Kidney epithelial cell (primary cell): Measurements from ENCODE around the gene HEYL. TPM values are rescaled to one million over a fixed set of nuclear protein-coding genes. Genes with fewer than 3 reads are reported as not detected.

ENCODE experiments used
- DNase-seq: peaks from one replicate; pipeline ENCODE4 v3.0.0-alpha.2; 2010; ENCODE audit warnings: low read depth
- H3K27me3 ChIP-seq: 2 replicates; pipeline ENCODE4 v1.6.0; 2011; ENCODE audit warnings: low read length; ENCODE audit not compliant: control insufficient read depth, insufficient read depth
- H3K36me3 ChIP-seq: 2 replicates; pipeline ENCODE4 v1.5.1; 2011; ENCODE audit warnings: low read length; ENCODE audit not compliant: control insufficient read depth, insufficient read depth
- H3K4me3 ChIP-seq: 2 replicates; pipeline ENCODE4 v1.5.1; 2011; ENCODE audit warnings: low read depth, mild to moderate bottlenecking, control low read depth, low read length
- total RNA-seq: library from RNA; depleted of rRNA; stranded (reverse); fragments of >200 nt; gene quantifications from 2 replicates; pipeline ENCODE4 v1.2.3, GENCODE V29; 2015
- TF ChIP-seq, protein P1 (sequence below): IDR thresholded peaks from 2 replicates; pipeline ENCODE4 v1.5.1; 2011; ENCODE audit warnings: mild to moderate bottlenecking, moderate library complexity, low read length, control low read depth, inconsistent platforms; ENCODE audit not compliant: insufficient read depth, poor library complexity, severe bottlenecking

The HEYL gene
- total RNA-seq, 1 donor from 2014 or later = 4.8 TPM

- TF ChIP-seq, protein P1, sequence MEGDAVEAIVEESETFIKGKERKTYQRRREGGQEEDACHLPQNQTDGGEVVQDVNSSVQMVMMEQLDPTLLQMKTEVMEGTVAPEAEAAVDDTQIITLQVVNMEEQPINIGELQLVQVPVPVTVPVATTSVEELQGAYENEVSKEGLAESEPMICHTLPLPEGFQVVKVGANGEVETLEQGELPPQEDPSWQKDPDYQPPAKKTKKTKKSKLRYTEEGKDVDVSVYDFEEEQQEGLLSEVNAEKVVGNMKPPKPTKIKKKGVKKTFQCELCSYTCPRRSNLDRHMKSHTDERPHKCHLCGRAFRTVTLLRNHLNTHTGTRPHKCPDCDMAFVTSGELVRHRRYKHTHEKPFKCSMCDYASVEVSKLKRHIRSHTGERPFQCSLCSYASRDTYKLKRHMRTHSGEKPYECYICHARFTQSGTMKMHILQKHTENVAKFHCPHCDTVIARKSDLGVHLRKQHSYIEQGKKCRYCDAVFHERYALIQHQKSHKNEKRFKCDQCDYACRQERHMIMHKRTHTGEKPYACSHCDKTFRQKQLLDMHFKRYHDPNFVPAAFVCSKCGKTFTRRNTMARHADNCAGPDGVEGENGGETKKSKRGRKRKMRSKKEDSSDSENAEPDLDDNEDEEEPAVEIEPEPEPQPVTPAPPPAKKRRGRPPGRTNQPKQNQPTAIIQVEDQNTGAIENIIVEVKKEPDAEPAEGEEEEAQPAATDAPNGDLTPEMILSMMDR = no peak
- DNase-seq = no peak
- peaks cover 55% of the 10 kb centered on the region for H3K27me3 ChIP-seq
- H3K36me3 ChIP-seq = no peaks in the 10 kb centered on the region
- H3K4me3 ChIP-seq = peak overlapping the region; percentile 18
Observed at GRCh38 chr1:39671433-39671792, 32.0 kb upstream of the HEYL start.

- Histone ChIP-seq H3K36me3 (no peaks in the 10 kb centered on the region), H3K27me3 (peaks cover 61% of the 10 kb centered on the region), H3K4me3 (no peak overlapping the region)
- DNase-seq = no peak
- TF ChIP-seq, protein P1 = no peak
Observed at GRCh38 chr1:39670689-39671088, 31.2 kb upstream of the HEYL start.

DNA sequence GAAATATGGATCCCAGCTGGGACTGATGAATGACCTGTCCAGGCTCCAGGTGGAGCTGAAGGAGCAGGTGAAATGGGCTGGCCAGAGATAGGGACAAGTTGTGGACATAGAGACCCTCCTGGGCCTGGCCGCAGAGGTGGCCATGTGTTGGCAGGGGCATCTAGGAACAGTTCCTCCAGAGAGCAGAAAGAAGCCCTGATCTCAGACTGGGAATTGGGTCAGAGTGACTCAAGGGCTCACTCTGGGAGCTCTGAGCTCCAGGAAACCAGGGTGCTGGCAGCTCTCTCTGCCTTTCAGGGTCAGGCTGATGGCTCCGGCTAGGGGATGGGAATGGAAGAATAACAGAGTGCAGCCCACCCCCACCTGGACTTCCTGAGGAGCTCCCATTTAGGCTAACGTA lies 29.5 kb upstream of the HEYL start:
- no peaks in the 10 kb centered on the region for H3K36me3 ChIP-seq
- no peak for DNase-seq
- H3K4me3 ChIP-seq = no peak overlapping the region
- TF ChIP-seq, protein P1 = no peak
- H3K27me3 ChIP-seq = peaks cover 59% of the 10 kb centered on the region

GRCh38 chr1:39668111-39668510 lies 28.7 kb upstream of the HEYL start:
- Histone ChIP-seq H3K4me3 (no peak overlapping the region), H3K36me3 (no peaks in the 10 kb centered on the region), H3K27me3 (peaks cover 55% of the 10 kb centered on the region)
- DNase-seq = no peak
- TF ChIP-seq, protein P1 = no peak

DNA sequence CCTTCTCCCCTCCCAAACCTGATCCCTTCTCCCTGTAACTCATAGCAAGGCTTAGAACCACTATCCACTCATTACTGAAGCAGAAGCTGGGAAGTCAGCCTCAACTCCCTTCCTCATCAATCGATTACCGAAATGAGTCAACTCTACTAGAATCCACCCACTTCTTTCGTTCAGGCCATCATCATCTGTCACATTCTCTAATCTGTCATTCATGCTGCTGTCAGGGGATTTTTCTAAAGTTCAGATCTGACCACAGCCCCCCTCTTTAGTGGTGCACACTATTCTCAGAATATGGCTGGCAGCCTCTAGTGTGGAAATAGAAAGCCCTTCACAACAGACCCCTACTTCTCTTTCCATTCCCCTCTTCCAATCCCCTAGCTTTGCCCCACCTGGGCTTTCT lies 27.3 kb upstream of the HEYL start:
- Histone ChIP-seq H3K36me3 (no peaks in the 10 kb centered on the region), H3K4me3 (no peak overlapping the region), H3K27me3 (peaks cover 43% of the 10 kb centered on the region)
- no peak for DNase-seq
- TF ChIP-seq, protein P1 = no peak

GRCh38 chr1:39663559-39663958 lies 24.1 kb upstream of the HEYL start:
- Histone ChIP-seq H3K36me3 (no peaks in the 10 kb centered on the region), H3K27me3 (peaks cover 24% of the 10 kb centered on the region), H3K4me3 (no peak overlapping the region)
- TF ChIP-seq, protein P1 = no peak
- DNase-seq = no peak
